HG02870 (cell line): ENCODE data around the gene CYP26B1.
"Not testable (repeated sequence)": the region's sequence is repeated elsewhere in the genome, so short reads cannot be mapped to it uniquely, and the experiment has no call there.

Experiments
- ATAC-seq: cut with Tn5 transposase; IDR thresholded peaks from one replicate; pipeline ENCODE4 v1.9.1; 2021; ENCODE audit warnings: mild to moderate bottlenecking, moderate library complexity; ENCODE audit not compliant: unreplicated experiment

Gene CYP26B1

GRCh38 chr2:72111061-72111460 is 36.6 kb downstream of the CYP26B1 start:
- ATAC-seq = no peak

GRCh38 chr2:72109904-72110303 is 37.8 kb downstream of the CYP26B1 start:
- ATAC-seq = no peak

GRCh38 chr2:72109291-72109690 is 38.4 kb downstream of the CYP26B1 start:
- ATAC-seq = no peak

GRCh38 chr2:72108121-72108520 is 39.5 kb downstream of the CYP26B1 start:
- ATAC-seq = no peak

- ATAC-seq = no peak
Observed at GRCh38 chr2:72106978-72107377, 40.7 kb downstream of the CYP26B1 start.

DNA sequence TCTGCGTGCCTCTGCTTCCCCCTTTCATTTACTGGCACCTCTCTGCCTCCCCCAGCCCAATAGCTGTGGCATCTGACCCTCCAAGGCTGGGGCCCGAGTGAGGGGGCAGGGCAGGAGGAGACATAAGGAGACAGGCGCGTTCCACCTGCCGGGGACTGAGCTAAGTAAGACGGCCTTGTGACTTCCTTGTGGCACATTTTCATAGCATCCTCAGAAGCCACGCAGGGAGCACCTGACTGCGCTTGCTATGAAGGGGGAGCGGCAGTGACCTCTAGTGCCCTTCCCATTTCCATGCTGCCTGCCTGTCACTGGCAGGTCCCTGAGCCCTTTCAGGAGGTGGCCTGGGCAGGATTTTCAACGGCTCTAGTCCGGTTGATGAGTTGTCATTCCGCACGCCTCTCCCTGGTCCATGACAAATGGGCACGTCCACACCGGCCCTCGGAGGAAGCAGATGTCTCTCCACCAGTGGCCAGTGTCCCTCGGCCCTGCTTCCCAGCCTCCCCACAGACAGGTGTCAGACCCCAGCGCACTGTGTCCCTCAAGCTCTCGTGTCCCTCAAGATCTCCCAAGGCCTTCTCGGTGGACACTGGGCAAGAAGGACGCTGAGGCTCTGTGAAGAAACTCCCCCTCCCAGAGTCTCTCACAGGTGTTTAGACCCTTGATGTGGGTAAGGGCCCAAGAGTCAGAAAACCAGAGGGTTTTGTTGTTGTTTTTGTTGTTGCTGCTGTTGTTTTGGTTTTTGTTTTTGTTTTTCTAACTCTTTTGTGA is 42.7 kb downstream of the CYP26B1 start:
- no peak for ATAC-seq

DNA sequence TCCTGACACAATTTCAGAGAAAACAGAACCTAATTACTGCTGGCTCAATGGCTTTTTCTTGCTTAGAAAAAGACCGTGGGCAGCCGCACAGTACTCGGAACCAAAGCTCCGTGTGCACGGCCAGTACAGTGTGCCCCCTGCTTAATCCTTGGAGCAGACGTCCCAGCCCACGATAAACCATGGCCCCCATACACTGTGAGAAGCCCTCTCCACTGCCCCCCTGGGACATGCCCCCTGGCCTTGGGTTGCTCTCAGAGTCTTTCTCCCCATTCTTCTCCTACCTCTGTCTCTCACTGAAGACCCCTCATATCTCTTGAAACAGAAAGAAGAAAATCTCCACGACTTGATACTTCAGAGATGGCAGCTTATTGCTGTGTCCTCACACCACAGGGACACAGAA is 44.0 kb downstream of the CYP26B1 start:
- no peak for ATAC-seq

DNA sequence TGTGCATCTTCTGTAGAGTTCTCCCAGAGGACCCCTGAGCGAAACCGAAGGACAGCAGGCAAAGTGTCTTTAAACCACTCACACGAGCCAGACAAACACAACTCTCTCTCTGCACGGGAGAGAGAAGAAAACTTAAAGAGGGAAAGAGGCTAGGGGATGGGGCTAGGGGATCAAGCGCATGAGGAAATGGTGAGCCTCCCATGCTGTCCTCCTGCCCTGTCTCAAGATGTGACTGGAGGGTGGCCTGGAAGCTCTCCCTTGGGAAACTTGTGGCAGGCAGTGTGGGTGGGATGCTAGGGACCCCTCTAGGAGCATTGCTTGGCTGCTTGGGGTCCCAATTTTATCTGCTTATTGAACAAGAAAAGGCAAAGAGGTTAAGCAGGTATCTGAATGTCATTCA is 44.5 kb downstream of the CYP26B1 start:
- no peak for ATAC-seq

DNA sequence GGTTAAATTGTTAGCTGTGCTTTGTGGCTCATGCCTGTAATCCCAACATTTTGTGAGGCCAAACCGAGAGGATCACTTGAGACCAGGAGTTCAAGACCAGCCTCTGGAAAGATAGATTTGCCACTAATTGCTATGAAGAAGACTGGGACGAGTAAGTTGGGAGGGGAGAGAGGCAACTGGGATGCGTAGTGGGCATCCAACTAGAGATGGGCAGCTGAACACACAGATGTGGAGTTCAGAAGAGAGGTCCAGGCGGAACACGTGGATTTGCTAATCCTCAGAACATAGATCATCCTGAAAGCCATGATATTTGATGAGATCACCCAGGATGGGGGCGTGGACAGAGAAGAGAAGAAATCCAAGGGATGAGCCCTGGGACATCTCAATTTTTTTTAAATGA is 48.7 kb downstream of the CYP26B1 start:
- ATAC-seq = no peak

DNA sequence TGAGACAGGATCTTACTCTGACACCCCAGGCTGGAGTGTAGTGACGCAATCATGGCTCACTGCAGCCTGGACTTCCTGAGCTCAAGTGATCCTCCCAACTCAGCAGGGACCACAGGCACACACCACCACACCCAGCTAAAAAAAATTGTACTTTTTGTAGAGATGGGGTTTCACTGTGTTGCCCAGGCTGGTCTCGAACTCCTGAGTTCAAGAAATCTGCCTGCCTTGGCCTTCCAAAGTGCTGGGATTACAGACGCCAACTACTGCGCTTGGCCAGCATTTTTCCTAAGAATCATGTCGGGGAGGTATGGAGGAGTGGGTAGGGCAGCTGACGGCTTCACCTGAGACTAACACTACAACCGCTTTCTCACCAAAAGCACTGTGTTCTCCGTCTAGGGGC is 50.4 kb downstream of the CYP26B1 start:
- no peak for ATAC-seq

DNA sequence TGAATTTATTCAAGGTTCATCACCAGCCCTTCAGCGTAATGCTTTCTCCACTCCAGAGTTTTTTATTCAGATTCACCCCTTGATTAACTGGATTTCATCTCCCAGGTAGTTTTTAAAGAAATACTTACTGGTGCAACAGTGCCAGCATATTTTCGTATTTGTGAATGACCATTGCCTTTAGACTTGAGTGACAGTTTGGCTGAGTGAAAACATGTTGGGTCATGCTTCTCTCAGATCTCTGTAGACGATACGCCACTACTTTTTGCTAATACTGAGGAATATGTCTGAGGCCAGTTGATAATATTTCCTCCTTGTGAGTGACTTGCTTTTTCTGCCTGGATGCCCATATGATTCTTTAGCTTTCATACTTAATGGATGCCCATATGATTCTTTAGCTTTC is 51.5 kb downstream of the CYP26B1 start:
- no peak for ATAC-seq

DNA sequence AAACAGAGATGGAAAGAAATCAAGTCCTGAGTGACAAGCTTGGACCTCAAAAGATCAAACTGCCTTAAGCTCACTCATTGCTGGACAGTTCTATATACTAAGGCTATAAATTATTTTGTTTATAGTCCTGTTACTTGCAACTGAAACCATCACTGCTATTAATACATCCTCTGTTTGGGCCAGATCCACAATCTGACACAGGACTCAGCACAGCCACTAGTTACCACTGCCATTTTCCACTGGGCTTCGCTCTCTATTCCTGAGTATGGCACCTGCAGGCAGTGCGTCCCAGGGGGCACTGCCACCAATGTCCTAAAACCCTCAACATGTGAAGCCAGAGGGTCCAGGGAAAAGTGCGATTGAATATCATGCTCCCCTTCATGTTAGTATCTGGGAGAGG is 52.3 kb downstream of the CYP26B1 start:
- ATAC-seq = no peak

DNA sequence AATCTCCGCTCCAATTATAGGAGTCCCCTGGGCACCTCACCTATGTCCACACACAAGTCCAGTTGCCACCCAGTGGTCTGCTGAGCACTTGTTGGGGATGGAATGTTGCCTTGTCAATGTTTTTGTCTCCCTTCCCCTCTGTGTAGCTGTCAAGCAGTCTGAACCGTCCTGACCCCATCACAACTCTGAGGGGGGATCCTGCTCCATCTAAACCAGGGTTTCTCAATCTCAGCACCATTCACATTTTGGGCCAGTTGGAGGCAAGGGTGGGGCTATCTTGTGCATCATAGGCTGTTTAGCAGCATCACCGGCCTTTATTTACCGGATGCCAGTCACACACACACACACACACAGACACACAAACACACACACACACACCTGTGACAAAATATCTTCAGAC is 53.0 kb downstream of the CYP26B1 start:
- no peak for ATAC-seq

DNA sequence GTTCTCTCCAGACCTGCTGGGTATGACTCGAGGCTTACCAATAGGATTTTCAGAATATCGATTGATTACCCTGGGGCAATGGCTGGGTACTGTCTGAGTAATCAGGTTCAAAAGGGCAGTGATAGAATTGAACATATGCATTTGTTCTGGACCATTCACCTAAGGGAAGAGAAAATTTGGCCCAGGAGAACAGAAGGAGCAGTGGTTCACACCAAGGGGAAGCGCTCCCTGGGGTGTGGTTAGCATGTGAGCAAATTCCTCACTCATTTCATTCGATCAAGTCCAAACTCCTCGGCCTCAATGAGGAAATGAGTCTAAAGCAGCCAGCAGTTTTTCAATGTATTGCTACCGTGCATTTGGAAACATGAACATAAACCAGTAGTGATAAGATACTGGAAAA is 55.6 kb downstream of the CYP26B1 start:
- ATAC-seq = no peak

DNA sequence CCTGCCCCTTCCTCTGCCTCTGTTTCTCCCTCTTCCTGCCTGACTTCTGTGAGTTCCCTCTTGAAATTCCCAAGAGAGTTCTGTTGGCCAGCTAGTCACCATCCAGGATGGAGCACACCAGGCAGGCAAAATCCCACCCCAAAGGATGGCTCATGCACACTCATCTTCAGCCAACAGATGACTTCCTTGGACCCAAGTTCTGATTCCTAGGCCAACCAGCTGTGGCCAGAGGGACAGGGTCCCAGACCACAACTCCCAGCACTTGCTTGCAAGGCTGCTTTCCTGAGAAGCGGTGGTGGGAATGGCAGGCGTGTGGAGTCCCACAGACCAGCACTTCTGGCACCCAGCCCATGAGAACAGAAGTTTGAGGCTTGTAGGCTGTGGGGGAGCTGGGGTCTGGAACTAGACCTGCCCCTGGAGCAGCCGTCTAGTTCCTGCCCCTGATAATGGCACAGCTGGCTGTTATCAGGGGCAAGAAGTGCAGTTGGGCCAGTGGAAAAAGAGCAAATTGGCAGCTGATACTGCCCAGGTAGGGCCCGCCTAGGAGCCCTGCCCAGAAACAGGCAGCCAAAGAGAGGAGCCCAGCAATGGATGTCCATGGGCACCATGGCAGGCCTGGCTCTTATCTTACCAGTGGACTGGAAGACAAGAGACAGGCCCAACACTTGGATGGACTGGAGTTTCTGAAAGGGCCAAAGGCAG is 56.7 kb downstream of the CYP26B1 start:
- ATAC-seq = no peak

DNA sequence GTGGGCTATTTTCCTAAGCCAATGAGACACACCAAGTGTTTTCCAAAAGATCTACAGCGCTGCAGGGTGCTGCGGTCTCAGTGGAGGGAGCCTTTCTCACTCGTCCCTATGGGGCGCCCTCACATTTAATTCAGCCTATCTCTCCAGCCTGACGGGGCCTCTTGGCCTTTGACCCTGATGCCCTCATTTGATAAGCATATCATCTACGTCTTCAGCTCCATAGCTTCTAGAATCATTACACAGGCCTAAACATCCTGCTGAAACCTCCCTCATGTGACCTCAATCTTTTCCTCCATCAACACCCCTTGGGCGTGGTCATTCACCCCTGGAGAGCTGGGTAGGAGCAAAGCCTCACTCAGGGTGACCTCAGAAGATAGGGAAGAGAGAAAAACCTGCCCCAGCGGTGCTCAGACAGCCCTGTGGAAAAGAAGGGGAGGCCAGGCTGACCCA is 57.4 kb downstream of the CYP26B1 start:
- ATAC-seq = no peak

GRCh38 chr2:72089537-72089936 is 58.1 kb downstream of the CYP26B1 start:
- no peak for ATAC-seq

- ATAC-seq = no peak
Observed at GRCh38 chr2:72089028-72089427, 58.6 kb downstream of the CYP26B1 start.

DNA sequence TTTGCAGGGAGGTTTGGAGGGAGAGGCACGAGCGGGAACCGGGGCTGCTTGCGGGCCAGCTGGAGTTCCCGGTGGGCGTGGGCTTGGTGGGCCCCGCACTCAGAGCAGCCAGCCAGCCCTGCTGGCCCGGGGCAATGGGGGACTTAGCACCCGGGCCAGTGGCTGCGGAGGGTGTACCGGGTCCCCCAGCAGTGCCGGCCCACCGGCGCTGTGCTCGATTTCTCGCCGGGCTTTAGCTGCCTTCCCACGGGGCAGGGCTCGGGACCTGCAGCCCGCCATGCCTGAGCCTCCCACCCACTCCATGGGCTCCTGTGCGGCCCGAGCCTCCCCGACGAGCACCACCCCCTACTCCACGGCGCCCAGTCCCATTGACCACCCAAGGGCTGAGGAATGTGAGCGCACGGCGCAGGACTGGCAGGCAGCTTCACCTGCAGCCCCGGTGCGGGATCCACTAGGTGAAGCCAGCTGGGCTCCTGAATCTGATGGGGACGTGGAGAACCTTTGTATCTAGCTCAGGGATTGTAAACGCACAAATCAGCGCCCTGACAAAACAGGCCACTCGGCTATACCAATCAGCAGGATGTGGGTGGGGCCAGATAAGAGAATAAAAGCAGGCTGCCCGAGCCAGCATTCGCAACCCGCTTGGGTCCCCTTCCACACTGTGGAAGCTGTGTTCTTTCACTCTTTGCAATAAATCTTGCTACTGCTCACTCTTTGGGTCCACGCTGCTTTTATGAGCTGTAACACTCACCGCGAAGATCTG is 60.6 kb downstream of the CYP26B1 start:
- not testable (repeated sequence) for ATAC-seq

- ATAC-seq = no peak
Observed at GRCh38 chr2:72085513-72085912, 62.1 kb downstream of the CYP26B1 start.

DNA sequence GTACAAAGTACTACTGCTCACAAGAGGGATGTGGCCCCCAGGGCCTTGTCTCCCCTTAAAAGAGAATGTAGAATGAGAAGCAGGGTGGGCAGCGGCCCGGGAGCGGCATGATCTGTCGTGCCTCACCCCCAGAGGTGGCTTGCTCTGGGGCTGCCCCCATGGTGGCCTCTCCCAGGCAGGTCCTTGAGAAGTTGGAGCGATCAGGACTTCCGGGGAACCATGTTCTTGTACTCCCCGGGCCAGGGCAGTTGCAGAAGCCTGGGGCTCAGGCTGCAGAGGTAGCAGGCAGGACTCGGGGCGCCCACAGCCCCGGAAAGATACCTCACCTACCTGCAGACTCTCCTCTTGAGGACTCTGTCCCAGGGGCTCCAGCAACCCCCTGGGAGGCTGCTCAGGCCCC is 62.6 kb downstream of the CYP26B1 start:
- no peak for ATAC-seq

GRCh38 chr2:72084584-72084976 is 63.1 kb downstream of the CYP26B1 start:
- ATAC-seq = no peak
